HG03097 (cell line): ENCODE measurements around the gene IMPDH2.

ENCODE experiments used
- ATAC-seq: cut with Tn5 transposase; IDR thresholded peaks from one replicate; pipeline ENCODE4 v1.9.1; 2021; ENCODE audit not compliant: unreplicated experiment, low FRiP score

IMPDH2 gene

GRCh38 chr3:49028673-49029562 is at the start of gene IMPDH2:
Gene IMPDH2 (minus strand): TSS chr3:49029398. CDS start chr3:49029350, 48 bp downstream.
- peak; percentile 81 for ATAC-seq

- ATAC-seq: no peak
These were observed 47.4 kb upstream of the IMPDH2 start for GRCh38 chr3:49076646-49077045.

GRCh38 chr3:49076116-49076515 is 46.9 kb upstream of the IMPDH2 start:
- ATAC-seq: no peak

GRCh38 chr3:49058011-49058410 is 28.8 kb upstream of the IMPDH2 start:
- ATAC-seq: no peak

- no peak for ATAC-seq
These were observed 28.1 kb upstream of the IMPDH2 start for GRCh38 chr3:49057268-49057667.

GRCh38 chr3:49054344-49054862 is 25.2 kb upstream of the IMPDH2 start:
- ATAC-seq: no peak

- ATAC-seq: no peak
These were observed 24.3 kb upstream of the IMPDH2 start for GRCh38 chr3:49053543-49053942.

- ATAC-seq: no peak
These were observed 6.1 kb upstream of the IMPDH2 start for GRCh38 chr3:49035281-49035680.

- no peak for ATAC-seq
These were observed 5.5 kb upstream of the IMPDH2 start for GRCh38 chr3:49034650-49035049.

GRCh38 chr3:49032646-49033304 is 3.6 kb upstream of the IMPDH2 start:
- ATAC-seq: no peak

GRCh38 chr3:49030321-49030720 is 1.1 kb upstream of the IMPDH2 start:
- no peak for ATAC-seq

- no peak for ATAC-seq
These were observed 326 bp upstream of the IMPDH2 start for GRCh38 chr3:49029563-49029884.

- ATAC-seq: no peak
These were observed 913 bp downstream of the IMPDH2 start for GRCh38 chr3:49028298-49028672.

GRCh38 chr3:49027634-49028033 is 1.6 kb downstream of the IMPDH2 start:
- no peak for ATAC-seq

GRCh38 chr3:49026536-49026935 is 2.7 kb downstream of the IMPDH2 start:
- no peak for ATAC-seq

- no peak for ATAC-seq
These were observed 3.2 kb downstream of the IMPDH2 start for GRCh38 chr3:49025793-49026520.

GRCh38 chr3:49025005-49025792 is 4.0 kb downstream of the IMPDH2 start:
- no peak for ATAC-seq

GRCh38 chr3:49024449-49024848 is 4.7 kb downstream of the IMPDH2 start:
- no peak for ATAC-seq

GRCh38 chr3:49023775-49024174 is 5.4 kb downstream of the IMPDH2 start:
- ATAC-seq: no peak

GRCh38 chr3:49022688-49023171 is 6.5 kb downstream of the IMPDH2 start:
- ATAC-seq: no peak
